Omental fat pad (tissue), 4 donors: ENCODE data around the gene WDR88. TPM values are rescaled to one million over a fixed set of nuclear protein-coding genes. Genes with fewer than 3 reads are reported as not detected.

Source experiments
- ATAC-seq: fragments of 150-250 bp; one replicate; pipeline ENCODE4 v1.9.1; 2016; ENCODE audit warnings: mild to moderate bottlenecking, moderate library complexity; ENCODE audit not compliant: low FRiP score
- DNase-seq: peaks from one replicate; pipeline ENCODE4 v3.0.0-alpha.2; 2019; ENCODE audit warnings: low spot score
- CTCF ChIP-seq, 3 donors: fragments of 450-650 bp; IDR thresholded peaks; one replicate each; pipeline ENCODE4 v1.5.1; 2016 to 2017; ENCODE audit warnings: antibody characterized with exemption in 3 of 3, mild to moderate bottlenecking in 3 of 3, moderate library complexity in 2 of 3
- total RNA-seq, 4 donors: library from RNA; depleted of rRNA; stranded (reverse); fragments of >200 nt; gene quantifications; one replicate each; pipeline ENCODE4 v1.1.0, GENCODE V29; 2016

The WDR88 gene
- total RNA-seq, 4 donors from 2014 or later, result not detected

- TF ChIP-seq CTCF (IDR thresholded peaks at IDR 0.05), result no peak
- no peak for DNase-seq
- no peak for ATAC-seq
Observed at GRCh38 chr19:33210266-33210940, 78.5 kb downstream of the WDR88 start.

GRCh38 chr19:33211794-33212435, 80.0 kb downstream of the WDR88 start:
- no peak for DNase-seq
- ATAC-seq, result no peak
- no peak for TF ChIP-seq CTCF (IDR thresholded peaks at IDR 0.05)

GRCh38 chr19:33212436-33213172, 80.7 kb downstream of the WDR88 start:
- no peak for TF ChIP-seq CTCF (IDR thresholded peaks at IDR 0.05)
- DNase-seq (no peak), ATAC-seq (no peak)

GRCh38 chr19:33214596-33214995, 82.7 kb downstream of the WDR88 start:
- DNase-seq (no peak), ATAC-seq (no peak)
- no peak for TF ChIP-seq CTCF (IDR thresholded peaks at IDR 0.05)

GRCh38 chr19:33215438-33216197, 83.7 kb downstream of the WDR88 start:
- no peak for ATAC-seq
- no peak for TF ChIP-seq CTCF (IDR thresholded peaks at IDR 0.05)
- no peak for DNase-seq

- no peak for DNase-seq
- ATAC-seq, result no peak
- TF ChIP-seq CTCF (IDR thresholded peaks at IDR 0.05), result no peak
Observed at GRCh38 chr19:33216198-33216830, 84.4 kb downstream of the WDR88 start.
